Bone marrow (tissue), 2 donors: ENCODE results near the gene STAB1.

Experiments
- DNase-seq, 2 donors: peaks; one replicate each; lab custom pipeline; 2025; lab: John Stamatoyannopoulos, UW

The STAB1 gene

DNA sequence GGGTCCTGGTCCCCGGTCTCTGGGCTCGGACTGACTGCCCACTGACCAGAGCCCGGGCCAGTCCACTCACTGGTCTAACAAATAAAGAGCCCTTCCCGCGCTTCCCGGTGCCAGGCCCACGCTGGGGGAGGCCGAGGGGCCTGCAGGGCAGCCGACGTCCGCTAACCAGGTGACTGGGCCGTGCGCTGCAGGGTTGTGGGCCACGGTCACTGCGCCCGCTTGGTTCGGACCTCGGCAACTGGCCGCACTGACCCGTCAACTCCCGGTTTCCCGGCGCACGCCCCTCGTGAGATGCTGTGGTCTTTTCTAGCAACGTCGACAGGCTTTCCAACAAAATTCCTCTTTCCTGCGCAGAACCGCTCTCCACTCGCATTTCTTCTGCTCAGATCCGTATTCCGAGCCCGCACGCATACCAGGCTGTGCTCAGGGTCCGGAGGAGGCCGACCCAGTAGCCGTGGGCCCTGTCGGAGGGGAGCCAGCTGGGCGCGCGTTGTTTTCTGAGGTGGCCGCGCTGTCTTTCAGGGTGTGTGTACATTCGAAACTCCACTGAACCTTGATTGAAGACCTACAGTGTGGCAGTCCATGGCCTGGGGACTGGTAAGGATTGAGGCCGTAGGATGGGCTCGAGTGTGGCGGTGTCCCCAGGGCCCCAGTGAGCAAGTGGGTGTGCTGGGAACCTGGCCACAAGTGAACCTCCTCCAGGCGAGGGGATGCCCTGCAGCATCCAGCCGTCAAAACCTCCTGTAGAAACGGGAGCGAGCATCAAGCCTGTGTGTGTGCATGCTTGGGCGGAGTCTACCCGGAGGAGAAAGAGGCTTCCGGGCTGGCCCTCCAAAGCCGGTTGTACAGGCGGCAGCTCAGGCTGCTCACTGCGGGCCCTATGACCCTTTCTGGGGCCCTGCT, 39.4 kb downstream of the STAB1 start:
- DNase-seq = no peak

DNA sequence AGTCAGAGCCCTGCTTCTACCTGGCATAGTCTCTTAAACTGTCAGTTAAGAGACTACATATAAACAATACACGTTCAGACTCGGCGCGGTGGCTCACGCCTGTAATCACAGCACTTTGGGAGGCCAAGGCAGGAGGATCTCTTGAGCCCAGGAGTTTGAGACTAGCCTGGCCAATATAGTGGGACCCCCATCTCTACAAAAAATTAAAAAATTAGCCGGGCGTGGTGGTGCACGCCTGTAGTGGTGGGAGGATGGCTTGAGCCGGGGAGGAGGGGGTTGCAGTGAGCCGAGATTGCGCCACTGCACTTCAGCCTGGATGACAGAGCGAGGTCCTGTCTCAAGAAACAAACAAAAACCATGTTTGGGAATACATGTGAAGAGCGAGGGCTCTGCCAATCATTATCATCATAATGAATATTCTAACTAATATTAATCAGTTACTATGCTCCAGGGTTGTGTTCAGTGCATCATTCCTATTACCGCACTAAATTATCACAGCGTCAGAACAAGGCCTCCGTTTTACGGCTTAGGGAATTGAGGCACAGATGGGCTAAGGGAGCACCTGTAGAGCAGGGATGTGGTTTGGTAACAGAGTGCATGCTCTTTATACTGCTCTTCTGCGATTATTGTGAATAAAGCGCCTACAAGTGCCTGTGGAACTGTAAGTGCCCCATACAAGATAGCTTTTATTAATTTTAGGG, 40.4 kb downstream of the STAB1 start:
- no peak for DNase-seq

- no peak for DNase-seq
These were observed 40.9 kb downstream of the STAB1 start for GRCh38 chr3:52536112-52536368.

GRCh38 chr3:52536369-52537164, 41.4 kb downstream of the STAB1 start, which contains the start of gene UQCC5:
Gene UQCC5 (plus strand): TSS chr3:52536605. CDS start chr3:52536756, 151 bp downstream.
- peak; percentile 78 to 95 for DNase-seq

DNA sequence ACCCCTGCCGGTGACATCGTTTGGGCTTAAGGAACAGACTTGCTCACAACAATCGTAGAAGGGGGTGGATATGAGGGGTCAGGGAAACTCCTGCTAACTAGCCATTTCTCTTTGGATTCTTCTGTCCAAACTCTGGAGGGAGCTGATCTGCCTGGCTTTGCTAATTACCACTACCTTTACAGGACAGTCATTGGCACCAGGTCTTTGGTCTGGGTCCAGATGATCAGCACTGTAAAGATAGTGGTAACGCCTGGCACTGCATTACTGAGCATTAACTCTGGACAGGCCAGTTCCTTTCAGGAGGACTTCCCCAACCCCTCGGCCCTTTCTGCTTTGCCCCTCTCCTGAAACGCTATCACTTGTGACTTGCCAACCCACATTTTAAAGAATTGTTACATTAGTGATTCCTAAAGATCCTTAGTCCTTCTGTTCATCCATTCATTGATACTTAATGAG, 42.1 kb downstream of the STAB1 start:
- DNase-seq = no peak

GRCh38 chr3:52537726-52538421, 42.7 kb downstream of the STAB1 start:
- DNase-seq = no peak

DNA sequence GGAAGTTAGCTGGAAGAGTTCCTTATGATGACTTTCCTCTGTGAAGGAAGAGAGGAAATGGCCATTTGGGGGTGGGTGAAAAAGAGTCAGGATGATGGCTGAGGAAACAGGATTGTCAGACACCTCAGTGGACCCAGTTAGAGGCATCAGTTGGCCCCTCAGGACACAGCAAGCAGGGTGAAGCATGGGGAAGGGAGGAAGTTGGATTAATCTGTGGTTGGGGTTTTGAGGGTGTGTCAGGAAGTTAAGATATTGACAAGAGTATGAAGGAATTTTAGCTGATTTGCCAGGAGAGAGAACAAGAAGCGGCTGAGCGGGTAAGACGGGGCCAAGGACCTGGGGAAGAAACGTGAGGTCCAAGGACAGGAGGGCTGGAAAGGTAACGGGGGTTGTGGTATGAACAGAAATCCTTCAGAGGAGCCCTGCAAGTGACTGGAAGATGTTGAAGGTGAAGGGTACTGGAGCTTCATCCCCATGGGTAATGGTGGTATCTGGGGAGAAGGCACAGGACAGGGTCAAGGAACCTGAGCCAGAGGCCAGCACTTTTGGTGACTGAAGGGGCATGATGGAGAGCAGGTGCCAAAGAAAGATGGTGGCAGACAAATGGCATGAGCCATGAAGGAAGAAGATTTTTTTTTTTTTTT, 44.0 kb downstream of the STAB1 start:
- DNase-seq = no peak

GRCh38 chr3:52541050-52541449, 45.9 kb downstream of the STAB1 start:
- DNase-seq = no peak

GRCh38 chr3:52544937-52545336, 49.8 kb downstream of the STAB1 start:
- no peak for DNase-seq

GRCh38 chr3:52546111-52546901, 51.2 kb downstream of the STAB1 start:
- no peak for DNase-seq

DNA sequence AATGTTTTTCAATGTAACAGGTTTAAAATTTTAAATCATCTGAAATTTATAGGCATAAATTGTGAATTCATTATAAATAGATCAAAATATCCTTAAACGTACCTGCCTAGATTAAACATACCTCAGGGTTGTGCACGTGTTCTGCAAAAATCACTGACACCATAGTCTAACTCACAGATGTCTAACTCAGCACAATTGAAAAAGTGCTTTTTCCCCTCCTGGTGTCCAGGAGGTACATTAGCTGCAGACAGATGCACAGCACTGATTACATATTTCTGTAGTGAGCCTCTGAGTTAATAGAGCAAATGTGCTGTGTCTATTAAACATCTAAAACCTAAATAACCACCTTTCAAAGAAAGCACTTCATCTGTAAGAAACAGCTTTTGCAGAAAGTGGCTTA, 52.0 kb downstream of the STAB1 start:
- no peak for DNase-seq

- no peak for DNase-seq
These were observed 56.0 kb downstream of the STAB1 start for GRCh38 chr3:52551118-52551517.

DNA sequence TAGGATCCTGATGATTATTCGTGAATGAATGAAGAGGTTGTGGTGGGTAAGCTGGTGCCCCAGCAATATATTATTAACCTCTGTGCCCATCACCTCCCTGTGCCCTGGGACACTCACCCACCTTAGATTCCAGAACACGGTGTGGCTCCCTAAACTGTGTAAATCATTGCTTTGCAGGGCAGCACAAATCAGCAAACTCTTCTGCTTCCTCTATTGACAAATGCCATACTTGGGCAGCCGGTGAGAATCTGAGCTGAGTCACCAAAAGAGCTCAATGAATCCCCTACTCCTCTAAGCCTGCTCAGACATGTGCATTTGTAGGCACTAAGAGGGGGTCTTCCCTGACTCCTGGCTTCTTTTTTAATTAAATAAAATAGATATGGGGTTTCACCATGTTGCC, 57.0 kb downstream of the STAB1 start:
- DNase-seq = no peak

GRCh38 chr3:52554026-52554755, 59.1 kb downstream of the STAB1 start:
- no peak for DNase-seq

- no peak for DNase-seq
These were observed 59.9 kb downstream of the STAB1 start for GRCh38 chr3:52555056-52555455.

DNA sequence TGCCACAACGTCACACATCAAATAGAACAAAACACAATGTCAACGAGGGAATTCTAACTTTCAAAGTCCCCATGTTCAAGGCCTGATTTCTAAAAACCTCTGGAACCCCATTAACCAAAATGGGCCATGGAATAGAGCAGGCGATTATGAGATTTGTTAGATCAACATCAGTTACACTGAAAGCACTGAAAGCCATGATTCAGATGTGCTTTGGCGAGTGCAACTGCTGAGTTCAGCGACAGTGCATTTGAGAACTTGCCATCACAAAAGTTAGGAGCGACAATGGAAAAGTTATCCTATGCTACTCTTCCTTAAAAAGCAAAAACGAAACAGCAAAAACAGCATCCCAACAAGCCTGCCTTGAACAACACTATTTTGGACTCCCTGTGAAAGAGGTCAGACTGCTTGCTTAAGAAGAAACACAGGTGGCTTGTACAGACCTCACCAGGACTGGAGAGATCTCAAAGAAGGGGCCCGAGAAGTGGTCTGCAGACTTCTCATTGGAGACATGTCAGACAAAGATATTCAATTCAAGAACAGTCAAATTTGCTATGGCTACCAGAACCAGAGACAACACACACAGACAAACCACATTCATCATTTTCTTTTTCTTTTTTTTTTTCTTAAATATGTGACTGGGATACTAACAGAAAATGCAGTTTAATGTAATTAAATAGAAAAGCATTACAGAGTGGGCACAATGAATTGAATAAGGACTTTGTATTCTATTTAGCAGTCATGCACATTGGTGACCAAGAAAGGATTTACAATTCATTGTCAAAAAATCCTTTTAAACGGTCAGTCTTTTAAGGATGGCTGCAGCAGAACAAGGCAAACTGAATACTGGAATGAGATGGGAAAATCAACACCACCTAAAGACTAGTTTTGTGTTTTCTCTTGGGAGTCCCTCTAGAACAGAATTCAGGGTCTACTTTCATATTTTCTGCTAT, 62.1 kb downstream of the STAB1 start:
- DNase-seq = no peak

GRCh38 chr3:52558436-52558835, 63.3 kb downstream of the STAB1 start:
- DNase-seq = no peak

GRCh38 chr3:52561028-52561747, 66.0 kb downstream of the STAB1 start:
- DNase-seq = no peak
